OCI-LY1 (cell line): ENCODE results near the gene EPHA2.

Experiments used
- H2AFZ ChIP-seq: fragments of 200-600 bp; sonication (generic), shearing (Covaris generic); 2 replicates; pipeline ENCODE4 v1.6.0; 2014; ENCODE audit warnings: antibody characterized with exemption, mild to moderate bottlenecking, low read length
- H3F3A ChIP-seq: fragments of 200-600 bp; sonication (generic), shearing (Covaris generic); 2 replicates; pipeline ENCODE4 v1.6.0; 2014; ENCODE audit warnings: mild to moderate bottlenecking, antibody characterized with exemption, low read length, moderate library complexity; ENCODE audit not compliant: insufficient read depth
- H3K27ac ChIP-seq: fragments of 200-600 bp; sonication (generic); 2 replicates; pipeline ENCODE4 v1.5.1; 2014; ENCODE audit warnings: low read length, mixed run types, mild to moderate bottlenecking, low read depth; ENCODE audit not compliant: poor library complexity, severe bottlenecking
- H3K27me3 ChIP-seq: fragments of 200-600 bp; sonication (generic); 2 replicates; pipeline ENCODE4 v1.6.0; 2014; ENCODE audit warnings: antibody characterized with exemption, mild to moderate bottlenecking, low read length, moderate library complexity; ENCODE audit not compliant: insufficient read depth
- H3K36me3 ChIP-seq: fragments of 200-600 bp; sonication (generic); 2 replicates; pipeline ENCODE4 v1.6.1; 2014; ENCODE audit warnings: mild to moderate bottlenecking, antibody characterized with exemption, low read length, moderate library complexity, mixed read lengths; ENCODE audit not compliant: insufficient read depth
- H3K4me1 ChIP-seq: fragments of 200-600 bp; sonication (generic); 2 replicates; pipeline ENCODE4 v1.5.1; 2014; ENCODE audit warnings: mild to moderate bottlenecking, low read length, moderate library complexity; ENCODE audit not compliant: insufficient read depth, severe bottlenecking
- H3K4me2 ChIP-seq: fragments of 200-600 bp; sonication (generic), shearing (Covaris generic); 2 replicates; pipeline ENCODE4 v1.6.1; 2014; ENCODE audit warnings: low read length
- H3K4me3 ChIP-seq: fragments of 200-600 bp; sonication (generic); 2 replicates; pipeline ENCODE4 v1.5.1; 2014; ENCODE audit warnings: low read length, low read depth, mild to moderate bottlenecking, mixed read lengths; ENCODE audit not compliant: poor library complexity, severe bottlenecking
- H3K79me2 ChIP-seq: fragments of 200-600 bp; shearing (Covaris generic); 2 replicates; pipeline ENCODE4 v1.6.1; 2016; ENCODE audit warnings: mixed run types, low read length, mixed read lengths; ENCODE audit not compliant: insufficient read depth
- H3K9ac ChIP-seq: fragments of 200-600 bp; sonication (generic), shearing (Covaris generic); 2 replicates; pipeline ENCODE4 v1.6.1; 2014; ENCODE audit warnings: mild to moderate bottlenecking, low read length, mixed read lengths
- H3K9me2 ChIP-seq: fragments of 200-600 bp; sonication (generic), shearing (Covaris generic); 2 replicates; pipeline ENCODE4 v1.6.1; 2014; ENCODE audit warnings: low read depth, mild to moderate bottlenecking, low read length, mixed read lengths
- H3K9me3 ChIP-seq: fragments of 200-600 bp; shearing (Covaris generic); 2 replicates; pipeline ENCODE4 v1.6.1; 2014; ENCODE audit warnings: low read length, mixed read lengths
- H4K20me1 ChIP-seq: fragments of 200-600 bp; sonication (generic), shearing (Covaris generic); 2 replicates; pipeline ENCODE4 v1.6.0; 2016; ENCODE audit warnings: mild to moderate bottlenecking, low read length; ENCODE audit not compliant: insufficient read depth
- EZH2 ChIP-seq: fragments of 200-600 bp; sonication (generic), shearing (Covaris generic); IDR thresholded peaks from 2 replicates; pipeline ENCODE4 v1.8.0; 2017; ENCODE audit warnings: borderline replicate concordance, mixed run types, mild to moderate bottlenecking, antibody characterized with exemption, low read length, moderate library complexity, mixed read lengths
- TF ChIP-seq, protein P1 (sequence below): fragments of 200-600 bp; sonication (generic), shearing (Covaris generic); IDR thresholded peaks from 2 replicates; pipeline ENCODE4 v1.5.1; 2017; ENCODE audit warnings: mild to moderate bottlenecking, antibody characterized with exemption, low read length, moderate library complexity, mixed read lengths

Gene EPHA2

GRCh38 chr1:16125483-16125882 is 30.4 kb downstream of the EPHA2 start:
- no peaks in the 10 kb centered on the region for H3F3A ChIP-seq
- no peak overlapping the region for H3K4me2 ChIP-seq

DNA sequence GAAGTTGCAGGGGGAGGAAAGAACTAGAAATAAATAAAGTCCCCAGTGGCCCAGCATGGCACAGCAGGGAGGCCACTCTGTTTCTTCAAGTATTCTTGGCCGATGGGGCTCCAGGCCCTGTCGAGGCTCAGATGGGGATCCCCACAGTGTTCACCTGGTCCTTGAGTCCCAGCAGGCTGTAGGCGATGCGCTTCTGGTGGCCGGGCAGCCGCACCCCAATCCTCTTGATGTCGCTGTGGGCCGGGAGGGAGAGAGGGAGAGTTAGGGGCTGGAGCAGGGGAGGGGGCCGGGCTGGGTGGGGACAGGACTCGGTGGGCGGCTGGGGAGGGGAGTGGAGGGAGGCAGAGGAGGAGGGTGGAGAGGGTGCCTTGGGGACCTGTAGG is 30.8 kb downstream of the EPHA2 start:
- Histone ChIP-seq H3F3A (no peaks in the 10 kb centered on the region), H3K4me3 (no peak overlapping the region), H3K27me3 (peaks cover 26% of the 10 kb centered on the region; the same call in 1 of the 2 replicates), H3K4me2 (no peak overlapping the region), H4K20me1 (no peaks in the 10 kb centered on the region), H3K9me3 (no peaks in the 10 kb centered on the region), H2AFZ (no peak overlapping the region), H3K4me1 (no peaks in the 10 kb centered on the region), H3K27ac (no peak overlapping the region), H3K9me2 (no peaks in the 10 kb centered on the region), H3K79me2 (no peaks in the 10 kb centered on the region), H3K36me3 (no peaks in the 10 kb centered on the region), H3K9ac (no peak overlapping the region)
- TF ChIP-seq EZH2 = no peak
- TF ChIP-seq, protein P1, sequence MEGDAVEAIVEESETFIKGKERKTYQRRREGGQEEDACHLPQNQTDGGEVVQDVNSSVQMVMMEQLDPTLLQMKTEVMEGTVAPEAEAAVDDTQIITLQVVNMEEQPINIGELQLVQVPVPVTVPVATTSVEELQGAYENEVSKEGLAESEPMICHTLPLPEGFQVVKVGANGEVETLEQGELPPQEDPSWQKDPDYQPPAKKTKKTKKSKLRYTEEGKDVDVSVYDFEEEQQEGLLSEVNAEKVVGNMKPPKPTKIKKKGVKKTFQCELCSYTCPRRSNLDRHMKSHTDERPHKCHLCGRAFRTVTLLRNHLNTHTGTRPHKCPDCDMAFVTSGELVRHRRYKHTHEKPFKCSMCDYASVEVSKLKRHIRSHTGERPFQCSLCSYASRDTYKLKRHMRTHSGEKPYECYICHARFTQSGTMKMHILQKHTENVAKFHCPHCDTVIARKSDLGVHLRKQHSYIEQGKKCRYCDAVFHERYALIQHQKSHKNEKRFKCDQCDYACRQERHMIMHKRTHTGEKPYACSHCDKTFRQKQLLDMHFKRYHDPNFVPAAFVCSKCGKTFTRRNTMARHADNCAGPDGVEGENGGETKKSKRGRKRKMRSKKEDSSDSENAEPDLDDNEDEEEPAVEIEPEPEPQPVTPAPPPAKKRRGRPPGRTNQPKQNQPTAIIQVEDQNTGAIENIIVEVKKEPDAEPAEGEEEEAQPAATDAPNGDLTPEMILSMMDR = no peak

More at GRCh38 chr1:16125483-16125882, 30.4 kb downstream of the EPHA2 start:
- no peak overlapping the region for H3K27ac ChIP-seq
- no peak overlapping the region for H3K9ac ChIP-seq
- no peak overlapping the region for H3K4me3 ChIP-seq
- H3K79me2 ChIP-seq = no peaks in the 10 kb centered on the region
- no peaks in the 10 kb centered on the region for H3K9me2 ChIP-seq
- TF ChIP-seq, protein P1 = no peak
- TF ChIP-seq EZH2 = no peak
- H3K4me1 ChIP-seq = no peaks in the 10 kb centered on the region
- no peaks in the 10 kb centered on the region for H3K9me3 ChIP-seq
- no peaks in the 10 kb centered on the region for H4K20me1 ChIP-seq
- H3K36me3 ChIP-seq = no peaks in the 10 kb centered on the region
- H3K27me3 ChIP-seq = peaks cover 26% of the 10 kb centered on the region; the same call in 1 of the 2 replicates
- no peak overlapping the region for H2AFZ ChIP-seq

- Histone ChIP-seq H3K9me3 (no peaks in the 10 kb centered on the region), H2AFZ (no peak overlapping the region), H3K36me3 (no peaks in the 10 kb centered on the region), H3K27ac (no peak overlapping the region), H3K27me3 (peaks cover 26% of the 10 kb centered on the region; the same call in 1 of the 2 replicates), H3K4me1 (no peaks in the 10 kb centered on the region), H4K20me1 (no peaks in the 10 kb centered on the region), H3K4me2 (no peak overlapping the region), H3K4me3 (no peak overlapping the region), H3K9me2 (no peaks in the 10 kb centered on the region), H3K79me2 (no peaks in the 10 kb centered on the region), H3F3A (no peaks in the 10 kb centered on the region), H3K9ac (no peak overlapping the region)
- TF ChIP-seq, protein P1 = no peak
- no peak for TF ChIP-seq EZH2
Observed at GRCh38 chr1:16124377-16125087, 31.3 kb downstream of the EPHA2 start.
